ENCODE results near the gene CC2D2B.
"Not testable (repeated sequence)": the region's sequence is repeated elsewhere in the genome, so short reads cannot be mapped to it uniquely, and the experiment has no call there.

Gene CC2D2B

GRCh38 chr10:95880704-95881103 lies 27.1 kb upstream of the CC2D2B start:
- TF ChIP-seq GATA1 (IDR thresholded peaks at IDR 0.05; ENCODE audit: low read depth, low read length) (no peak), POLR2A (IDR thresholded peaks at IDR 0.05; ENCODE audit: low read length) (no peak)
- no peak for DNase-seq

DNA sequence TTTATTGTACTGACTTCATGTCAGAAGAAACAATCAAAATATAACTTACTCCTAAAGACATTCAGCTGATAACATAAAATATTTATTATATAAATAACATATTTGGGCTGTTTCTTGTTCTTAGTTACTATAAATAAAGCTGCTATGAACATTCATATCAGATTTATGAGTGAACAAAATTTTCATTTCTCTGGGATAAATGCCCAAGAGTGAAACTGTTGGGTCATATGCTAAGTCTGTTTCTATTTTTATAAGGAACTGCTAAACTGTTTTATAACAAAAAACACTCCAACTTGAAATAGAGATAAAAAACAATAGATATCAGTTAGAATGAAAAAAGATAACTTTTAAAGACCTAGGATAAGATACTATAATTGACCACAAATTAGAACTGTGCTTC lies 26.5 kb upstream of the CC2D2B start:
- no peak for DNase-seq
- TF ChIP-seq GATA1 (IDR thresholded peaks at IDR 0.05; ENCODE audit: low read depth, low read length), result no peak
- TF ChIP-seq POLR2A (IDR thresholded peaks at IDR 0.05; ENCODE audit: low read length), result no peak

DNA sequence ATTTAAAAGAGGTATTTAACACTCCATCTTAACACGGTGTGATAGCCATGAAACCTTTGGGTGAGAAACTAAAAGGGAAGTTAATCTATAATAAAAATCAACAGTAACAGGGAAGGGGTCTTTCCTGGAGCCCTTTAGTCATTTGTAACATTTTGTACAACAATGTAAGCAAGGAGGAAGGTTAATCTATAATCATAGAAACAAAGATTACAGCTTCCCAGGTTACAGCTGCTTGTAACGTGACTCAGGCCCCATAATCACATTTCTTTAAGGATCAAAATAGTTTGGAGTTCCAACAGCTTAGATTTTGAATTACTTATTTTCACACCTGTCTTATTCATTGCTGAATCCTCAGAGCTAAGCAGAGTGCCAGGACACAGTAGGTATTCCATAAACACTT lies 17.9 kb upstream of the CC2D2B start:
- TF ChIP-seq GATA1 (IDR thresholded peaks at IDR 0.05; ENCODE audit: low read depth, low read length), result no peak
- TF ChIP-seq POLR2A (IDR thresholded peaks at IDR 0.05; ENCODE audit: low read length), result no peak

DNA sequence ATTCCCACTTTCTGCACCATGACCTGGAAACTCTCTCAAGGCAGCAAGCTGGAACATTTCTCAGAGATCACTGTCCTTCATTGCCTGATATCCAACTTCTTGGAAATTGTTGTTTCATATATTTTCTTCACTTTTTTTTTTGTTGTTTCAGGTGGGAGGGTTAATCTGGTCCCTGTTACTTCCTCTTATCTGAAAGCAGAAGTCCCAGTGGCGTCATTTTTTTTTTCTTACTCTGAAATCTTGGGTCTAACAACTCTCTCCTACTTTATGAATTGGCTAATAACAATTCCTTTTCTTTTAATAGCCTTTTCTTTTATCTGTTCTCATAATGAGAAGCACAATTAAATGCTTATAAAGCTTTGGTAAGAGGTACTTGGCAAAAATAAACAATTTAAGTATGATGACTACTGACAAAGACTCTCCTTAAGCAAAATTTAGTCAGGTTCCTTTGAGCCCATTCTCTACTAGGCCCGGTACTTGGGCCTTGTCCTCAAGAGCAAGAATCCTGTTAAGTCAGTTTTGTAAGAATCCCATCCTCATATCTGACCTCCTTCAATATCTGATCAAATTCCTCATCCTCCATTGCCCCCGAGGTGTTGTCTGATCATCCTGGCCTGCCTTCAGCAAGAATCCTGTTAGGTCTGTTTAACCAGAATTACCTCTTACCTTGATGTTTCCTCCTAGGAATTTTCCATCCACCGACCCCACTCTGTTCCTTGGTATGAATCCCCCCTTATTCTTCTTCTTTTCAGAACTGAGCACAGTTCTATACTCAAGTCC lies 11.5 kb upstream of the CC2D2B start:
- no peak for DNase-seq
- TF ChIP-seq POLR2A (IDR thresholded peaks at IDR 0.05; ENCODE audit: low read length) (no peak), GATA1 (IDR thresholded peaks at IDR 0.05; ENCODE audit: low read depth, low read length) (no peak)

More for the DNA sequence above, 17.9 kb upstream of the CC2D2B start:
- DNase-seq, result no peak

DNA sequence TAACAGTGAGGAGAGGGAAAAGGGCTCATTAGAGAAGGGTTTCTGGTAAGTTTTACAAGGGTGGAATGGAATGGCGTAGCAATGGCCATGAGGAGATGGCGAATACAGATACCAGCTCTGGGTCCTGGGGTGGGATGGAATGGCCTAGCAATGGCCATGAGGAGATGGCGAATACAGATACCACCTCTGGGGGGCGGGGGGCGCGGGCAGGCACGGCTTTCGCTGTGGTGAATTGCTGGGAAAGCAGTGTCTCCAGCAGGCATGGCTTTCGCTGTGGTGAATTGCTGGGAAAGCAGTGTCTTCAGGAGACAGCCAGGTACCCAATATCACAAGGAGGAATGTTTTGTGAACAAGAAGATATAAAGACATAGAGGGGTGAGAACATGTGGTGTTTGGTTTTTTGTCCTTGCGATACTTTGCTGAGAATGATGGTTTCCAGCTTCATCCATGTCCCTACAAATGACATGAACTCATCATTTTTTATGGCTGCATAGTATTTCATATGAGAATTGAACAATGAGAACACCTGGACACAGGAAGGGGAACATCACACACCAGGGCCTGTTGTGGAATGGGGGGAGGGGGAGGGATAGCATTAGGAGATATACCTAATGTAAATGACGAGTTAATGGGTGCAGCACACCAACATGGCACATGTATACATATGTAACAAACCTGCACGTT lies 1.7 kb upstream of the CC2D2B start:
- not testable (repeated sequence) for DNase-seq

- peak; percentile 69 to 74 for DNase-seq
- TF ChIP-seq POLR2A (IDR thresholded peaks at IDR 0.05; ENCODE audit: low read length), result no peak
Observed at GRCh38 chr10:95906677-95907455, 909 bp upstream of the CC2D2B start.

- no peak for TF ChIP-seq POLR2A (IDR thresholded peaks at IDR 0.05; ENCODE audit: low read length)
- no peak for TF ChIP-seq GATA1 (IDR thresholded peaks at IDR 0.05; ENCODE audit: low read depth, low read length)
- DNase-seq, result no peak
Observed at GRCh38 chr10:95908450-95908849, 675 bp downstream of the CC2D2B start.

- TF ChIP-seq GATA1 (IDR thresholded peaks at IDR 0.05; ENCODE audit: low read depth, low read length) (no peak), POLR2A (IDR thresholded peaks at IDR 0.05; ENCODE audit: low read length) (no peak)
- DNase-seq, result no peak
Observed at GRCh38 chr10:95909561-95909960, 1.8 kb downstream of the CC2D2B start.

DNA sequence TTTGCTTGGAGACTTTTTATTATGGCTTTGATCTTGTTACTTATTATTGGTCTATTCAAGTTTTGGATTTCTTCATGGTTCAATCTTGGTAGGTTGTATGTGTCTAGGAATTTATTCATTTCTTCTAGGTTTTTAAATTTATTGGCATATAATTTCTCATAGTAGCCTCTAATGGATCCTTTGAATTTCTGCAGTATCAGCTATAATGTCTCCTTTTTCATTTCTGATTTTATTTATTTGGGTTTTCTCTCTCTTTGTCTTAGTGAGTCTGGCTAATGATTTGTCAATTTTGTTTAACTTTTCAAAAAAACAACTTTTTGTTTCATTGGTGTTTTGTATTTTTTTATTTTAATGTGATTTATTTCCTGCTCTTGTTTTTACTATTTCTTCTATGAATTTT lies 8.3 kb downstream of the CC2D2B start:
- DNase-seq, result not testable (repeated sequence)

DNA sequence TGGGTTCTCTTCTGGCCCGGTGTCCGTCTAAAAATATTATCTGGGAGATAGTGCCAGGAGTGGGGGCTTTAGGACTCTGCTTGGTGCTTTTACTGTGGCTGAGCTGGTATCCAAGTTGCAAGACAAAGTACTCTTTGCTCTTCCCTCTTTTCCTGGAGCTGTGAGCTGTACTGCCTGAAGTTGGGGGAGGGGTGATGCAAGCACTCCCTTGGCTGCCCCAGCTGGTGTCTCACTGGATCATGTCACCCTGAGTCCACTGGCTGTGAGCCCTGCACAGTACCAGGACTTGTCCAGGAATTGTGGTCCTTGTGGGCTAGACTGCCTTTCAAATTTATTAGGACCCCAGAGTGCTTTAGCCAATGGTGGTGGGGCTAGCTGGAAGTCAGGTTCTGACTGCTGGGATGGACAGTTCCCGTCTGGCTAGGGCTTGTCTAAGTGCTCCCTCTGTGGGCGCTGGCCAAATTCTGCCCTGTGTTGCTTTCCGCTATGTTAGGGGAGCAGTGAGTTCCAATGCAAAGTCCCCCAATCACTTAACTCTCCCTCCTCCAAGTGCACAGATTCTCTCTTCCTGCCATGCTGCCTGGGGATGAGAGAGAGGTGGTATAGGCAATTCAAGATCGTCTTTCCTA lies 13.1 kb downstream of the CC2D2B start:
- no peak for DNase-seq
- no peak for TF ChIP-seq GATA1 (IDR thresholded peaks at IDR 0.05; ENCODE audit: low read depth, low read length)
- no peak for TF ChIP-seq POLR2A (IDR thresholded peaks at IDR 0.05; ENCODE audit: low read length)

DNA sequence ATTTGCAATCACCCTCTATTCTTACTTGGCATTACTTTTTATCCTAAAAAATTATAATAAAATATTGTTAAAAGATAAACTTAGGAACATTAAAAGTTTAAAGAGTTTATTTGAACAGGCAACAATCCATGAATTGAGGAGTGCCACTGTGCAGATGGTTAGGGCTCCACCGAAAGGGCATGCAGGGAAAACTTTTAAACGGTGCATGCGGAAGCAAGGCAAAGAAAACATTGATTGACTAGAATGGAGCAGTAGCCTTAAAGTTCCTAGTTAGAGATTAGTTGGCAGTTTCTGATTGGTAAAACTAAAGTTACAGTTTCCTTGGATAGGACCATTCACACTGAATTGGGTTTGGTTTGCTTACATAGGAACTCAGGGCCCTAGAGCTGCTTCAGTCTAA lies 17.3 kb downstream of the CC2D2B start:
- TF ChIP-seq POLR2A (IDR thresholded peaks at IDR 0.05; ENCODE audit: low read length) (no peak), GATA1 (IDR thresholded peaks at IDR 0.05; ENCODE audit: low read depth, low read length) (no peak)
- DNase-seq, result no peak

DNA sequence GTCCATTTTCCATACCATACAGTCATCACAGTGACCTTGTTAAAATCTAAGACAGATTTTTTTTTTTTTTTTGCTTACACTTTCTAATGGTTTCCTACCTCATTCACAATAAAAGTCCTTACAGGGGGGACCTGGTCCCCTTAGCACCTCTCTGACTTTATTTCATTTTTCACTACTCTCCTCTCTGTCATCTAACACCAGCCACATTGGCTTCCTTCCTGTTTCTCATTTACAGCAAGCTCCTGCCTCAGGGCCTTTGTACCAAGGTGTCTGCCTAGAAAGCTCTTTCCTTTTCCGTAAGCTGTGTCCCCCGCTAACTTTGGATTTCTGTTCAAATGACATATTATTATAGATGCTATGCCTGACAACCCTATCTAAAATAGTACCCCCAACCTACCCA lies 27.7 kb downstream of the CC2D2B start:
- DNase-seq, result no peak
- TF ChIP-seq GATA1 (IDR thresholded peaks at IDR 0.05; ENCODE audit: low read depth, low read length), result no peak
- TF ChIP-seq POLR2A (IDR thresholded peaks at IDR 0.05; ENCODE audit: low read length), result no peak

GRCh38 chr10:95941115-95941514 lies 33.3 kb downstream of the CC2D2B start:
- no peak for DNase-seq

More at GRCh38 chr10:95941115-95941514, 33.3 kb downstream of the CC2D2B start:
- TF ChIP-seq GATA1 (IDR thresholded peaks at IDR 0.05; ENCODE audit: low read depth, low read length), result no peak
- TF ChIP-seq POLR2A (IDR thresholded peaks at IDR 0.05; ENCODE audit: low read length), result no peak
